PC-3 (cell line): ENCODE measurements around the gene BCL11B.

Experiments
- CTCF ChIP-seq: fragments of 300-600 bp; sonication (generic); conservative IDR thresholded peaks from 2 replicates; pipeline ENCODE4 v1.5.1; 2017; ENCODE audit warnings: antibody characterized with exemption, low read depth, mild to moderate bottlenecking, low read length
- EZH2 ChIP-seq: fragments of 300-600 bp; sonication (generic); IDR thresholded peaks from one replicate; pipeline ENCODE4 v1.6.1; 2017; ENCODE audit warnings: antibody characterized with exemption, mild to moderate bottlenecking, low read length; ENCODE audit not compliant: unreplicated experiment
- EZH2phosphoT487 ChIP-seq: fragments of 300-600 bp; sonication (generic); IDR thresholded peaks from 2 replicates; pipeline ENCODE4 v1.6.1; 2018; ENCODE audit warnings: mild to moderate bottlenecking, antibody characterized with exemption, low read length, borderline replicate concordance

- TF ChIP-seq CTCF, result no peak
- TF ChIP-seq EZH2, result no peak
- no peak for TF ChIP-seq EZH2phosphoT487
Observed at GRCh38 chr14:99206090-99206489, 65.9 kb downstream of the BCL11B start.
